ENCODE measurements around the gene CACNA1C.

CACNA1C gene

DNA sequence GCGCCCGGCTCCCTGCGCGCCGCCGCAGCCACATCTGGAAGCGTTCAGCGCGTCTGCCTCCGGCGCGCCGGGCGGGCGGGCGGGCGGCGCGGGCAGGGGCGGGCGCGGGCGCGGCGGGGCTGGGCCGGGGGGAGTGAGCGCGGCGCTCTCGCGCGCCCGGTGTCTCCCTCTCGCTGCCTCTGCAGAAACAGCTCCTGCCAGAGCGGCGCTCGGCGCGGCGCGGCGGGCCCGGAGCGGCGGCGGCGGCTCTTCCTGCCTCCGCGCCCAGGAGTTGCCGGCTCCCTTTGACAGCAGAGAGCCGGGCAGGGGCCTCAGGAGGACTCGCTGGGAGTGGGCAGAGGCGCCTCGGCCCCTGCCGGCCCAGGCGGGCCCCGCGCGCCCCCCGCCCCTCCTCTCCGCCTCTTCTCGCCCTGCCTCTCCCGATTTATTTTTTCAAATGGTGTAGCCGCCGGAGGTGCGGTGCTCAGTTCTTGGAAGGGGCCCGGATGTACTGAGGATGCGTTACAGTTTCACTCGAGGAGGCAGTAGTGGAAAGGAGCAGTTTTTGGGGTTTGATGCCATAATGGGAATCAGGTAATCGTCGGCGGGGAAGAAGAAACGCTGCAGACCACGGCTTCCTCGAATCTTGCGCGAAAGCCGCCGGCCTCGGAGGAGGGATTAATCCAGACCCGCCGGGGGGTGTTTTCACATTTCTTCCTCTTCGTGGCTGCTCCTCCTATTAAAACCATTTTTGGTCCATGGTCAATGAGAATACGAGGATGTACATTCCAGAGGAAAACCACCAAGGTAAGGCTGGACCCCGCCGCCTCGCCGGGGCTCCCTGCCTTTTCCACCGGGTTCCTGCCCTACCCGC, at the start of gene CACNA1C:
Gene CACNA1C (plus strand): TSS at position 162 of the 853 bp plus-strand sequence. CDS start 576 bp downstream, at position 738.
- DNase-seq (ENCODE audit: low read depth, low spot score): no peak

DNA sequence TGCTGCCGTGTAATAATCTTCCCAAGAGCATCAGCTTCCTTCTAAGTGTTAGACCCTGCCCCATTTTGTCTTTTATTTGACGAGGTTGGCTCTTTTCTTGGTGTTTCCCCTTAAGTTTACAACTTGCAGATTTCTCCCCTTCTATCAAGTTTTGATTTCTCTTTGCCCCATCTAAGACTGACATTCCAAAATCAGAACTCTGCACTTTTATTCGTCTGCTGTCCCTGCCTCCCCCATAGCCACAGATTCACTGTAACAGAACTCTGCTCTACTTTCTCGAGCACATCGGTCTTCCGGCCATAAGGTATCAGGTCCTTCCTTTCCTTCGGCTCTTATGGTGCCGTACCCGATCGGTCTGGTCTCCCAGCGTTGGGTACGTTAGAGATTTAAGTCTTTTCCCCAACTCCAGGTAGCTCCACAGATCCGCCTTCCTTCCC, 49.1 kb upstream of the CACNA1C start:
- peak overlapping the region; percentile 82 for H3K27ac ChIP-seq
- no peak for DNase-seq (ENCODE audit: low read depth, low spot score)

More for the DNA sequence above, at the start of gene CACNA1C:
- no peak within 1 kb of the TSS for H3K27ac ChIP-seq

DNA sequence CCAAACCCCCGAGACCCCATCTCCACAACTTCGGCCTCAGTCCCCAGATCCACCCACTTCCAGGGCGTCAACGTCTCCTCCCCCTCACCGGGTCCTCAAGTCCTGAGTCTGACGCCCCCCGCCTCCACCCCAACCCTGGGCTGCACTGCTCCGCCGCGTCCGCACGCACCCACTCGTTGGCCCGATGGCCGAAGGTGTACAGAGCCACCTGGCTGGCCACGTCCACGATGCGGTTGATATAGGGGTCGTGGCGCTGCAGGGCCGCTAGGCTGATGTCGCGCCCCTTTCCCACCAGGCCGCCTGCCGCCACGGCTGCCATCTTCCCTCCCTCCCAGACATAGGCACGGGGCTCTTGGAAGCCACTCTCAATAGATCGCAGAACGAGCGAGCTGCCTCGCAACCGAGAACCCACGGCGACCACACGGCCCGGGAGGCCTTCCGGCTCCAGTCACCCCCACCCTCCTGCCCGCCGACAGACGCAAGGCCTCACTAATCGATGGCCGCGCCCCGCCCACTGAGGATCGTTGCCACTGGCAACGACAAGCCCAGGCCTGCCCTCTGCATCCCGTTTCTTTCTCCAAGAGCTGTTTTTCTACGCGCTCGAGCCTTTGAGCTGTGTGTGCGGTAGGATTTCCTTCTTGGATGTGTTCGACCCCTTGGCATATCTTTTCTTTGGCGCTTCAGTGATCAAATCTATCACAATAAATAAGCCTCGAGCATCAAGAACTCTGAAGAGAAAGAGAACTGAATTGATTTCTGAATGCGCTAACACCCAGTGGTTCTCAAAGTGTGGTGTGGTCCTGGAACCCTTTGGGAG, 48.5 kb upstream of the CACNA1C start, which contains the start of gene DCP1B:
Gene DCP1B (minus strand): TSS at position 345 of the 817 bp plus-strand sequence. CDS start 26 bp downstream, at position 319.
- peak; percentile 69 for DNase-seq (ENCODE audit: low read depth, low spot score)

DNA sequence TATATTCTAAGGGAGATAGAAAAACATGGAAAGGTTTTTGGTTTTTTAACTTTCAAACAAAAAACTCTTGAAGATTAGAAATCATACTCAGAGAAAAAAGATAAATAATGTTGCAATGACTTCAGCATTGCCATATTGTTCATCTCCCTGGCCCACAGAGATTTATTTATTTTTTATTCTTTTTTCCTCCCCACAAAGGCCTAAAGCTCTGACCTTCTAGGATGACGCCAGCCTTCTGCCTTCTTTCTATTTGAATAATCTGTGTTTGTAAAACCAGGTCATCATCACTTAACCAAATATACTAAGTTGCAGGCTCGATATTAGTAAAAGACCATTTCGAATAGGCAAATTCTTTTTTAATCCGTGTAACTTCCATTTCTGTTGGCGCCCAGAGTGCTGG, 44.1 kb upstream of the CACNA1C start:
- H3K27ac ChIP-seq: no peak overlapping the region
- no peak for DNase-seq (ENCODE audit: low read depth, low spot score)

More for the DNA sequence above, 48.5 kb upstream of the CACNA1C start, which contains the start of gene DCP1B:
- peak within 1 kb of the TSS; percentile 82 for H3K27ac ChIP-seq

- DNase-seq (ENCODE audit: low read depth, low spot score): no peak
- no peak overlapping the region for H3K27ac ChIP-seq
Observed at GRCh38 chr12:2009623-2010022, 43.2 kb upstream of the CACNA1C start.

GRCh38 chr12:2011643-2012607, 40.9 kb upstream of the CACNA1C start:
- DNase-seq (ENCODE audit: low read depth, low spot score): no peak
- no peak overlapping the region for H3K27ac ChIP-seq

GRCh38 chr12:2013086-2013485, 39.7 kb upstream of the CACNA1C start:
- H3K27ac ChIP-seq: no peak overlapping the region
- DNase-seq (ENCODE audit: low read depth, low spot score): no peak

DNA sequence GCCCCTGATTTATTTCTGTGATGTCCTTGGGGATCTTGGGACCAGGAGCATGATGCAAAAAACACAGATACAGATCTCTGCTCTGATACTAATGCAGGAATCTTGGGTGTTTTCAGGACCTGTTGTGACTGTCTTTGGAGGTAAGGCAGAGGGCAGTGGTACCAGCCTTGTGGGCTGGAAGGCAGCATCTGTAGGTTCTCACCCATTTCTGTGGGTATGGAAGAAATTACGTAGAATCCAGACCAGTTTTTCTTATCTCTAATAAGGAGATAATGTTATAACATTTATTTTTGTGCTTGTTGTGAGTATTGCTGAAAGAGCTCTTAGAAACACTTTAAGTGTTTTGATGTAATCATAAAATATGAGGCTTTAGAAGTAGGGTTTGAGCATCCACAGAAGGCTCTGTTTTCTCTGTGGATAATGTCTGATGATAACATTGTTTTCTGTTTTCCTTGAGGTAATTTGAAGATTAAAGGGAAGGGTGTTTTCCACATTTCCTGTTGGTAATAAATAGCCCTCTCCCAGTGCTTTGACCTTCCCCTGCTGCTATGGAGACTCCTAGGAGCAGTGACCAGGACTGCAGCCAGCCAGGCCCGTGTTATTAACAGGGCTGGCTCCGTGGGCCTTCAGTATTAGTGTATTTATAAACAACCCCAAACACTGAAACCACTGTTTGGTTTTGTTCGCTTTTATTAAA, 39.1 kb upstream of the CACNA1C start:
- H3K27ac ChIP-seq: no peak overlapping the region
- DNase-seq (ENCODE audit: low read depth, low spot score): no peak

- DNase-seq (ENCODE audit: low read depth, low spot score): no peak
Observed at GRCh38 chr12:2014231-2014630, 38.6 kb upstream of the CACNA1C start.

GRCh38 chr12:2016862-2017545, 35.8 kb upstream of the CACNA1C start:
- no peak for DNase-seq (ENCODE audit: low read depth, low spot score)
- no peak overlapping the region for H3K27ac ChIP-seq

More at GRCh38 chr12:2014231-2014630, 38.6 kb upstream of the CACNA1C start:
- H3K27ac ChIP-seq: no peak overlapping the region

GRCh38 chr12:2017546-2018337, 35.0 kb upstream of the CACNA1C start:
- H3K27ac ChIP-seq: no peak overlapping the region
- DNase-seq (ENCODE audit: low read depth, low spot score): no peak

DNA sequence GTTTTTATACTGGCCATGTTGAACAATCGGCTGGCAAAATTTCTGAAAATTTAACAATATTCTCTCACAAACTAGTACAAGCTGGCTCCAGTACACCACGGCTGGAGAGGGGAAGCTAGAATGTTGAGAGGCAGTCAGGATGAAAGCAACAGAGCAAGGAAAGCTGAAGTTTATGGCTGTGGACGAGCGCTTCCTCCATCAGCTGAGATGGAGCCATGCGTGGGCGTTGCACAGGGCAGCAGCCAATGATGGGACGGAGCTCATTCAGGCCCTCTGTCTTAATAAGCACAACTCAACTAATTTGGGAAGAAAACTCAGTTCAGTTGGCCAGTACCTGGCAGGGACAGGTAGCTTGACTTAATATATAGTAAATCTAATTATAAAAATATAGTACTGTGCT, 34.4 kb upstream of the CACNA1C start:
- DNase-seq (ENCODE audit: low read depth, low spot score): no peak
- H3K27ac ChIP-seq: no peak overlapping the region

GRCh38 chr12:2019126-2019525, 33.7 kb upstream of the CACNA1C start:
- H3K27ac ChIP-seq: no peak overlapping the region
- DNase-seq (ENCODE audit: low read depth, low spot score): no peak

DNA sequence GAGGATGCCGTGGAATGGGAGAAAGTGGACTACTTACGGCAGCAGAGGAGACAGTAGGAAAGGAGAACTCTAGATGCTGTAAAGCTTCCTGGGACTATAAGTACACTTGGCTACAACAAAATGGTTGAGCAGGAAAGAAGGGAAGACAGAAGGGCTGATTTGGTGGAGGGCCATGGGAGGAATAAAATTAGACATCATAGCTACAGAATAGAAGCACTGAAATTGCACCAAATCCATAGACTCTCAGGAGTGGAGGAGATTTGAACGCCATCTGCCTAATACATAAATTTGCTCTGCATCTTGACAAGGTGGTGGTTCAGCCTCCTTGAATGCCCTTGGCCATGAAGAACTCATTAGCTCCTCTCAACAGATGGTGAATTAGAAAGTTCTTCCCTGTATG, 32.3 kb upstream of the CACNA1C start:
- no peak for DNase-seq (ENCODE audit: low read depth, low spot score)
- H3K27ac ChIP-seq: no peak overlapping the region

- H3K27ac ChIP-seq: no peak overlapping the region
- DNase-seq (ENCODE audit: low read depth, low spot score): no peak
Observed at GRCh38 chr12:2023365-2023764, 29.4 kb upstream of the CACNA1C start.

GRCh38 chr12:2027351-2027750, 25.4 kb upstream of the CACNA1C start:
- no peak overlapping the region for H3K27ac ChIP-seq
- no peak for DNase-seq (ENCODE audit: low read depth, low spot score)

DNA sequence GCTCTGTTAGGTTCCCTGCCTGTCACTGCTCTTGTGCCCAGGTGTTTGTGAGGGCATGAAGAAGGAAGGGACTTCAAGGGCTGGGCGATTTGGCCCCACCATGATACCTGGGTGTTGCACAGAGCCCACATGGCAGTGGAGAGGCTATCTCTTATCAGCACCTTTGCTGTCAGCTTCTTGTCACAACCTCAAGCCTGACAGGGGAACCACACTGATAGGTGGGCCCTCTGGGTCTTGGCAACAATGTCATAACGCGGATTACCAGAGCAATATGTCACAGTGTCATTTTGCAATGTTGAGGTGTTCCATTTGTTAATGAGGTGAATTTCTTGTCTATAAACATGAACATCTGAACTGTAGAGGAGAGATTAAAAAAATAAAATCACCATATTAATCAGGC, 22.9 kb upstream of the CACNA1C start:
- no peak for DNase-seq (ENCODE audit: low read depth, low spot score)

DNA sequence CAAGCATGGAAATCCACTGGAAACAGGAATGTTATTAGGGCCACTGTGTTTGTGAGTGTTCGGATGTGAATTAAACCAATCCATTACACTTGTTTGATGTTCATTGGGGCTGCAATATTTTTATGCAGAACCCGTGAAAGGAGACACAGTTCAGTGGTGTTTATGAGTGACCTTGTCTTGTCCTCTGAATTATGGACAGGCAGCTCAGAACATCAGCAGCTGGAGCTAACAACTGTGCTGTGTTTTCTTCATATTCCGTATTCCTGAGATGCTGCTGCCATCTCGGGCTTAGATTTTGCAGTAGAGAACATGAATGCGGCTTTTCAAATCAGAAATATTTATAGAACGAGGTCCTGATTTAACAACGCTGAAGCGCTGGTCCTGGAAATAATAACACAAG, 20.3 kb upstream of the CACNA1C start:
- no peak overlapping the region for H3K27ac ChIP-seq
- DNase-seq (ENCODE audit: low read depth, low spot score): no peak

More for the DNA sequence above, 22.9 kb upstream of the CACNA1C start:
- no peak overlapping the region for H3K27ac ChIP-seq
